HCT116 (cell line): ENCODE results near the gene RPE65. TPM values are rescaled to one million over a fixed set of nuclear protein-coding genes. Genes with fewer than 3 reads are reported as not detected.

Source experiments
- ATAC-seq: fragments of 200-7000 bp; cut with Tn5 transposase; 2 replicates; pipeline ENCODE4 v1.9.1; 2020; ENCODE audit warnings: mild to moderate bottlenecking, moderate library complexity
- BruUV-seq: library from RNA; stranded (reverse); fragments of 400-500 nt; replicated peaks from 2 replicates; lab custom pipeline; 2021; lab: Mats Ljungman, UMichigan
- CTCF ChIA-PET: fragments of 300-600 bp; sonication (Branson Sonifier 250); formaldehyde crosslinking; loops from one replicate; lab custom pipeline; 2021; ENCODE audit warnings: antibody characterized with exemption; lab: Charles Lee
- POLR2A ChIA-PET: fragments of 300-600, 350-600 bp; sonication (Branson Sonifier 250); formaldehyde crosslinking; loops from one replicate; lab custom pipeline; 2021; ENCODE audit warnings: antibody characterized with exemption; lab: Charles Lee
- RAD21 ChIA-PET, 2 experiments: fragments of 300-600 bp; sonication (Branson Sonifier 250); formaldehyde crosslinking; loops; one replicate each; lab custom pipeline; 2023; ENCODE audit warnings: low total read pairs in 2 of 2; ENCODE audit not compliant: uncharacterized antibody in 2 of 2, unreplicated experiment in 2 of 2, low non-redundant PET in 1 of 2; lab: Charles Lee
- DNase-seq: peaks from one replicate; pipeline ENCODE4 v3.0.0-alpha.2; 2010; ENCODE audit warnings: low read depth, low spot score
- H2AFZ ChIP-seq: fragments of 200-600 bp; shearing (Covaris generic), sonication (generic); 2 replicates; pipeline ENCODE4 v1.6.1; 2017; ENCODE audit warnings: low read depth, mixed run types, mixed read lengths, antibody characterized with exemption, low read length; ENCODE audit not compliant: poor library complexity, severe bottlenecking
- H3K27ac ChIP-seq: 2 replicates; pipeline ENCODE4 v1.5.1; 2012; ENCODE audit warnings: low read depth, low read length
- H3K27me3 ChIP-seq: fragments of 200-600 bp; sonication (generic); 2 replicates; pipeline ENCODE4 v1.6.1; 2016; ENCODE audit warnings: mixed run types, low read length, mixed read lengths; ENCODE audit not compliant: insufficient read depth
- H3K36me3 ChIP-seq, 2 experiments: fragments of 200-500 bp in 1 of 2; fragments of 200-600 bp in 1 of 2; sonication (Bioruptor generic) in 1 of 2; sonication (generic) in 1 of 2; 2 replicates each; pipeline versions ENCODE4 v1.5.1 to v1.6.1; 2014 to 2016; ENCODE audit warnings: low read length in 2 of 2, inconsistent platforms in 1 of 2, mixed read lengths in 1 of 2, mixed run types in 1 of 2; ENCODE audit not compliant: insufficient read depth in 2 of 2, control insufficient read depth in 1 of 2
- H3K4me1 ChIP-seq, 2 experiments: fragments of 200-600 bp in 1 of 2; sonication (generic) in 1 of 2; 2 replicates each; pipeline versions ENCODE4 v1.5.1 to v1.6.1; 2012 to 2017; ENCODE audit warnings: low read length in 2 of 2, inconsistent platforms in 1 of 2, mild to moderate bottlenecking in 1 of 2, mixed read lengths in 1 of 2, mixed run types in 1 of 2, moderate library complexity in 1 of 2; ENCODE audit not compliant: insufficient read depth in 2 of 2, control insufficient read depth in 1 of 2
- H3K4me2 ChIP-seq: fragments of 200-600 bp; sonication (generic); 2 replicates; pipeline ENCODE4 v1.6.1; 2017; ENCODE audit warnings: mixed run types, low read length, mixed read lengths
- H3K4me3 ChIP-seq, 2 experiments: fragments of 200-600 bp in 1 of 2; sonication (generic) in 1 of 2; replicated peaks in 1 of 2; 2 replicates each; pipeline ENCODE4 v1.5.1; 2011 to 2016; ENCODE audit warnings: low read length in 2 of 2, control low read depth in 1 of 2, low read depth in 1 of 2, mild to moderate bottlenecking in 1 of 2, mixed read lengths in 1 of 2, mixed run types in 1 of 2
- H3K79me2 ChIP-seq: fragments of 200-600 bp; sonication (generic); 2 replicates; pipeline ENCODE4 v1.6.1; 2017; ENCODE audit warnings: mild to moderate bottlenecking, mixed run types, low read length, moderate library complexity, mixed read lengths; ENCODE audit not compliant: insufficient read depth
- H3K9ac ChIP-seq: fragments of 200-600 bp; sonication (generic); 2 replicates; pipeline ENCODE4 v1.6.1; 2016; ENCODE audit warnings: low read length, mixed read lengths
- H3K9me2 ChIP-seq: fragments of 200-600 bp; sonication (generic), shearing (Covaris generic); 2 replicates; pipeline ENCODE4 v1.6.1; 2017; ENCODE audit warnings: mixed run types, mild to moderate bottlenecking, moderate library complexity; ENCODE audit not compliant: insufficient read depth
- H3K9me3 ChIP-seq, 2 experiments: fragments of 200-500 bp in 1 of 2; fragments of 200-600 bp in 1 of 2; sonication (Bioruptor generic) in 1 of 2; sonication (generic) in 1 of 2; 2 replicates each; pipeline ENCODE4 v1.6.1; 2014 to 2017; ENCODE audit warnings: low read length in 2 of 2, mixed read lengths in 2 of 2, inconsistent platforms in 1 of 2, low read depth in 1 of 2, mild to moderate bottlenecking in 1 of 2, mixed run types in 1 of 2, moderate library complexity in 1 of 2; ENCODE audit not compliant: control insufficient read depth in 1 of 2, insufficient read depth in 1 of 2
- H4K20me1 ChIP-seq: fragments of 200-600 bp; sonication (generic), shearing (Covaris generic); 2 replicates; pipeline ENCODE4 v1.6.1; 2017; ENCODE audit warnings: mixed run types, mild to moderate bottlenecking, moderate library complexity; ENCODE audit not compliant: insufficient read depth
- CEBPB ChIP-seq: IDR thresholded peaks from 2 replicates; pipeline ENCODE4 v1.6.1; 2012; ENCODE audit warnings: low read depth
- RAD21 ChIP-seq: IDR thresholded peaks from 2 replicates; pipeline ENCODE4 v1.6.1; 2012; ENCODE audit warnings: low read depth, mild to moderate bottlenecking
- SRF ChIP-seq: IDR thresholded peaks from 2 replicates; pipeline ENCODE4 v1.6.1; 2012; ENCODE audit warnings: low read depth
- TCF7L2 ChIP-seq: IDR thresholded peaks from 2 replicates; pipeline ENCODE4 v1.7.0; 2011; ENCODE audit warnings: borderline replicate concordance, inconsistent platforms; ENCODE audit not compliant: insufficient read depth, insufficient read length; ENCODE audit errors: extremely low read depth
- YY1 ChIP-seq: IDR thresholded peaks from 2 replicates; pipeline ENCODE4 v1.6.1; 2011; ENCODE audit warnings: low read length, low read depth, moderate library complexity, mild to moderate bottlenecking; ENCODE audit not compliant: insufficient replicate concordance; ENCODE audit errors: extremely low read depth
- intact Hi-C: fragments of 100-400 bp; cut with micrococcal nuclease; formaldehyde crosslinking; loops from 2 replicates; pipeline ENCODE4 v1.10.0; 2022
- total RNA-seq: library from RNA; stranded (reverse); gene quantifications from one replicate; pipeline ENCODE4 v1.2.1, GENCODE V29; 2021; ENCODE audit not compliant: unreplicated experiment
- TF ChIP-seq, protein P1 (sequence below): IDR thresholded peaks from 2 replicates; pipeline ENCODE4 v1.6.1; 2011; ENCODE audit warnings: mild to moderate bottlenecking, low read length, moderate library complexity; ENCODE audit not compliant: insufficient replicate concordance; ENCODE audit errors: extremely low read depth

Gene RPE65
- total RNA-seq, 1 experiment from 2014 or later = not detected

GRCh38 chr1:68490046-68490651, 40.4 kb upstream of the RPE65 start:
- Histone ChIP-seq H3K27ac (no peak overlapping the region), H3K27me3 (no peaks in the 10 kb centered on the region), H3K9me3 (no peaks in the 10 kb centered on the region), H3K4me2 (no peak overlapping the region), H3K9ac (no peak overlapping the region), H2AFZ (no peak overlapping the region), H4K20me1 (no peaks in the 10 kb centered on the region), H3K4me1 (peaks cover under 1 to 1% of the 10 kb centered on the region in 2 experiments; a peak in 3 of 4 replicates), H3K79me2 (peaks cover 89% of the 10 kb centered on the region), H3K36me3 (peaks cover 33 to 46% of the 10 kb centered on the region in 2 experiments), H3K4me3 (no peak overlapping the region), H3K9me2 (no peaks in the 10 kb centered on the region)
- no TSS peak for BruUV-seq
- ChIA-PET RAD21 (no interaction called here), CTCF (no interaction called here), POLR2A (no interaction called here)
- intact Hi-C loops = no loop called here
- DNase-seq (no peak), ATAC-seq (no peak)
- TF ChIP-seq, protein P1, sequence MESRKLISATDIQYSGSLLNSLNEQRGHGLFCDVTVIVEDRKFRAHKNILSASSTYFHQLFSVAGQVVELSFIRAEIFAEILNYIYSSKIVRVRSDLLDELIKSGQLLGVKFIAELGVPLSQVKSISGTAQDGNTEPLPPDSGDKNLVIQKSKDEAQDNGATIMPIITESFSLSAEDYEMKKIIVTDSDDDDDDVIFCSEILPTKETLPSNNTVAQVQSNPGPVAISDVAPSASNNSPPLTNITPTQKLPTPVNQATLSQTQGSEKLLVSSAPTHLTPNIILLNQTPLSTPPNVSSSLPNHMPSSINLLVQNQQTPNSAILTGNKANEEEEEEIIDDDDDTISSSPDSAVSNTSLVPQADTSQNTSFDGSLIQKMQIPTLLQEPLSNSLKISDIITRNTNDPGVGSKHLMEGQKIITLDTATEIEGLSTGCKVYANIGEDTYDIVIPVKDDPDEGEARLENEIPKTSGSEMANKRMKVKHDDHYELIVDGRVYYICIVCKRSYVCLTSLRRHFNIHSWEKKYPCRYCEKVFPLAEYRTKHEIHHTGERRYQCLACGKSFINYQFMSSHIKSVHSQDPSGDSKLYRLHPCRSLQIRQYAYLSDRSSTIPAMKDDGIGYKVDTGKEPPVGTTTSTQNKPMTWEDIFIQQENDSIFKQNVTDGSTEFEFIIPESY = no peak
- no peak for TF ChIP-seq CEBPB
- TF ChIP-seq TCF7L2 = no peak
- no peak for TF ChIP-seq RAD21
- TF ChIP-seq YY1 = no peak
- TF ChIP-seq SRF = no peak
